Activated T-cell treated with anti-CD3 and anti-CD28 coated beads, Interleukin-2, amount 50 U/mL, for 1 hour (primary cell): Measurements from ENCODE around the gene C6orf58.
"Not testable (repeated sequence)": the region's sequence is repeated elsewhere in the genome, so short reads cannot be mapped to it uniquely, and the experiment has no call there.

Experiments
- DNase-seq: peaks from one replicate; pipeline ENCODE4 v3.0.0-alpha.2; 2020

Gene C6orf58

GRCh38 chr6:127592964-127593363 lies 16.0 kb downstream of the C6orf58 start:
- DNase-seq, result no peak

- not testable (repeated sequence) for DNase-seq
Observed at GRCh38 chr6:127593456-127593855, 16.5 kb downstream of the C6orf58 start.

DNA sequence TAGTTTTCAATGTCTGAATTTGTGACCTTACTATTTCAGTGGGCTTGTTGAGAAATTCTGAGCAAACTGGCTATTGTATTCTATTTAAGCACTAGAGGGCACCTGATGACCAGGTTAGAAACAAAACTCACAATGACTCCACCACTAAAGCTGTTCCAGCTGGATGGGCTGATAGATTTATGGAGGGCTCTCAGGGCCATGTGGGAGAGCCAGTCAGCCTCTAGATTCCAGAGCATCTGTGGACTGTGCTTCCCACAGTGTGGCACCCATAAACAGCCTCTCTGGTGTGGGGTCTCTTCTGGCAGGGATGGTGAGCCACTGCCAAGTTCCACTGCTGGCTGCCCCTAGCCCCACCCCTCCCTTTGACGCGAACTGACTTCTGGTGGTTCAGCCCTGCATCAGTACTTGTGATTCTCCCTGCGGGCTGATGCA lies 29.2 kb downstream of the C6orf58 start:
- DNase-seq, result peak; percentile 16

- DNase-seq, result no peak
Observed at GRCh38 chr6:127608554-127609270, 31.7 kb downstream of the C6orf58 start.

DNA sequence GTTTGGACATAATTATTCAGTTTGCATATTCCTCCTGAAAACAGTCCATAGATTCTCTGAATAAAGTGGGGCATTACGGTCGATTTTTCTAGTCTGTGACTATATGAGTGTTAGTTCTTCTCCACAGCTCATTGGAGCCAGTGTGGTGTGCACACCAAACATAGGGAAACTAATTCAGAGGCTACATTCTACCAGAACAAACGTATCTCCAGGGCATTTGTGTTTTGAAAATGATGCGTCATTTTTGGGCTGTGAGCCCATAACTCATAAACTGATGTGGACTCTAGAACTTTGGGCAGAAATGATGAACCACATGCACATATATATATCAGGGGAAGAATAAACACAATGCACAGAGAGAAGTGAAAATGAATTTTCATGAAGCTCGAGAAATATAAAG lies 41.8 kb downstream of the C6orf58 start:
- no peak for DNase-seq

DNA sequence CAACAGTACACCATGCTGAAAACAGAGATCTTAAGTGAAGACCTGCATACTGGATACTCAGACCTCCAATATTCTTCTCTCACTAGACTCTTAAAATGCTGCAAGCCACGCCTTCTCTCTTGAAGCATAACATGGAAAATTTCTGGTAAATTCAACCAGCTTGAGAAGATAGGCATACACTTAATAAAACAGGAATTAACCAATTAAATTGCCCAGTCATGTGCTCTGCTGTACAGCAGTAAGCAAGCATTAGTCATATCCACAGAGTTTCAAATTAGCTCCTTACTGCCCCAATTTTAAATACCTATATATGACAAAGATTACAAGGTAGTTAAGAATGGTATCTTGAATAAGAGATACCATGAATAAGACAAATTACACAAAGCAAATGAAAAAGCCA lies 53.8 kb downstream of the C6orf58 start:
- DNase-seq, result no peak

GRCh38 chr6:127634178-127634577 lies 57.2 kb downstream of the C6orf58 start:
- DNase-seq, result no peak

DNA sequence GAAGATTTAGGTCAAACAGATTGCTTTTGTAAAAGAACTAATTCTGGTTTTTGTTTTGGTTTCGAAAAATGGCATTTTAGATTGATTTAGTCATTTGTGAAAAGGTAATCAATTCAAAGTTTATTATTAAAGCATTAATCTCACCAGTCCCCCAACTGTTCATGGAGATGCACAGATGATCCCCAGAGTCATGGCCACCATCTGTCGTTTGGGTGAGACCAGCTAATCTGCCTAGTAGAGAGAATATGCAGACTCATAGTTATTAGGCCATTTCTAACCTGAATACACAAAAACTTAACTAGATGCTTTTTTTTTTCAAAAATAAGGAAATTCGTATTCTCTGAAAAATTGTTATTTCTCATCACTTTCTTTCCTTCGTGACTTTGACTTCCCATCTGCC lies 58.1 kb downstream of the C6orf58 start:
- DNase-seq, result no peak

GRCh38 chr6:127637830-127638409 lies 60.9 kb downstream of the C6orf58 start:
- DNase-seq, result no peak
